Lower lobe of right lung (tissue), 2 donors: Measurements from ENCODE around the gene CDK8. TPM values are rescaled to one million over a fixed set of nuclear protein-coding genes. Genes with fewer than 3 reads are reported as not detected.

Experiments
- ATAC-seq, 2 donors: fragments of 200-7000 bp; cut with Tn5 transposase; one replicate each; pipeline ENCODE4 v1.9.1; 2020 to 2022; ENCODE audit warnings: mild to moderate bottlenecking in 2 of 2, moderate library complexity in 2 of 2
- DNase-seq: peaks from one replicate; pipeline ENCODE4 v3.0.0-alpha.2; 2020
- H3K27ac ChIP-seq: fragments of 200-600 bp; one replicate; pipeline ENCODE4 v1.8.0; 2022
- H3K27me3 ChIP-seq: fragments of 200-600 bp; one replicate; pipeline ENCODE4 v1.8.0; 2022; ENCODE audit warnings: low read depth
- H3K36me3 ChIP-seq: fragments of 200-600 bp; one replicate; pipeline ENCODE4 v1.8.0; 2022; ENCODE audit warnings: mild to moderate bottlenecking
- H3K4me1 ChIP-seq: fragments of 200-600 bp; one replicate; pipeline ENCODE4 v1.8.0; 2022
- H3K4me3 ChIP-seq: fragments of 200-600 bp; one replicate; pipeline ENCODE4 v1.8.0; 2022; ENCODE audit warnings: mild to moderate bottlenecking
- H3K9me3 ChIP-seq: fragments of 200-600 bp; one replicate; pipeline ENCODE4 v1.8.0; 2022
- CTCF ChIP-seq: fragments of 200-600 bp; IDR thresholded peaks from one replicate; pipeline ENCODE4 v1.8.0; 2022; ENCODE audit warnings: antibody characterized with exemption, mild to moderate bottlenecking
- intact Hi-C: fragments of 100-400 bp; cut with DNase I; formaldehyde crosslinking; loops from one replicate; pipeline ENCODE4 v1.11.0; 2022
- total RNA-seq: library from RNA; stranded (reverse); fragmentation: NEBNext Ultra II Directional; extraction: Animal tissue kit (Norgen Biotek cat#: 25700); gene quantifications from one replicate; pipeline ENCODE4 v1.2.1, GENCODE V29; 2021
- donor health status: DM: no; HTN: yes; CAD: no; lungs with severe emphysema.

The CDK8 gene
- total RNA-seq, 1 donor from 2014 or later = 10.3 TPM

- Histone ChIP-seq H3K27ac (no peak overlapping the region), H3K27me3 (no peaks in the 10 kb centered on the region), H3K36me3 (no peaks in the 10 kb centered on the region), H3K4me1 (no peaks in the 10 kb centered on the region), H3K9me3 (peaks cover 1% of the 10 kb centered on the region), H3K4me3 (no peak overlapping the region)
- intact Hi-C loops = no loop called here
- ATAC-seq (peak; percentile 67 to 93), DNase-seq (no peak)
- no peak for TF ChIP-seq CTCF
These were observed 188.6 kb downstream of the CDK8 start for GRCh38 chr13:26442541-26442940.

GRCh38 chr13:26445092-26445491 is 191.2 kb downstream of the CDK8 start:
- no peaks in the 10 kb centered on the region for H3K9me3 ChIP-seq
- H3K27me3 ChIP-seq = no peaks in the 10 kb centered on the region
- no peak for TF ChIP-seq CTCF
- no peak overlapping the region for H3K4me3 ChIP-seq
- no peak for DNase-seq
- H3K4me1 ChIP-seq = no peaks in the 10 kb centered on the region
- no peak overlapping the region for H3K27ac ChIP-seq
- intact Hi-C loops = no loop called here
- no peak for ATAC-seq
- no peaks in the 10 kb centered on the region for H3K36me3 ChIP-seq

GRCh38 chr13:26446751-26447150 is 192.8 kb downstream of the CDK8 start:
- no peak overlapping the region for H3K27ac ChIP-seq
- no peak for DNase-seq
- H3K36me3 ChIP-seq = no peaks in the 10 kb centered on the region
- H3K4me1 ChIP-seq = no peaks in the 10 kb centered on the region
- intact Hi-C loops = no loop called here
- H3K4me3 ChIP-seq = no peak overlapping the region
- no peak for ATAC-seq
- H3K9me3 ChIP-seq = no peaks in the 10 kb centered on the region
- H3K27me3 ChIP-seq = no peaks in the 10 kb centered on the region
- no peak for TF ChIP-seq CTCF

GRCh38 chr13:26448032-26448431 is 194.1 kb downstream of the CDK8 start:
- H3K27ac ChIP-seq = no peak overlapping the region
- no peak overlapping the region for H3K4me3 ChIP-seq
- intact Hi-C loops = no loop called here
- no peak for DNase-seq
- no peaks in the 10 kb centered on the region for H3K9me3 ChIP-seq
- no peak for TF ChIP-seq CTCF
- H3K36me3 ChIP-seq = no peaks in the 10 kb centered on the region
- H3K27me3 ChIP-seq = no peaks in the 10 kb centered on the region
- H3K4me1 ChIP-seq = no peaks in the 10 kb centered on the region
- no peak for ATAC-seq

- Histone ChIP-seq H3K27ac (no peak overlapping the region), H3K27me3 (no peaks in the 10 kb centered on the region), H3K4me1 (no peaks in the 10 kb centered on the region), H3K9me3 (no peaks in the 10 kb centered on the region), H3K4me3 (no peak overlapping the region), H3K36me3 (no peaks in the 10 kb centered on the region)
- ATAC-seq = no peak
- DNase-seq = no peak
- TF ChIP-seq CTCF = no peak
- intact Hi-C loops = no loop called here
These were observed 195.3 kb downstream of the CDK8 start for GRCh38 chr13:26449063-26449848.

Other genes with a start within 250 kb of the CDK8 start
- gene SHISA2, start 202.1 kb upstream of the CDK8 start, total RNA-seq = 19.0 TPM
- 29.3 TPM for gene RNF6, start 31.8 kb upstream of the CDK8 start, total RNA-seq